HG03103 (cell line): ENCODE data around the gene FAM124B.

ENCODE experiments used
- ATAC-seq: cut with Tn5 transposase; IDR thresholded peaks from one replicate; pipeline ENCODE4 v1.9.1; 2021; ENCODE audit warnings: low read depth; ENCODE audit not compliant: unreplicated experiment

FAM124B gene, protein sequence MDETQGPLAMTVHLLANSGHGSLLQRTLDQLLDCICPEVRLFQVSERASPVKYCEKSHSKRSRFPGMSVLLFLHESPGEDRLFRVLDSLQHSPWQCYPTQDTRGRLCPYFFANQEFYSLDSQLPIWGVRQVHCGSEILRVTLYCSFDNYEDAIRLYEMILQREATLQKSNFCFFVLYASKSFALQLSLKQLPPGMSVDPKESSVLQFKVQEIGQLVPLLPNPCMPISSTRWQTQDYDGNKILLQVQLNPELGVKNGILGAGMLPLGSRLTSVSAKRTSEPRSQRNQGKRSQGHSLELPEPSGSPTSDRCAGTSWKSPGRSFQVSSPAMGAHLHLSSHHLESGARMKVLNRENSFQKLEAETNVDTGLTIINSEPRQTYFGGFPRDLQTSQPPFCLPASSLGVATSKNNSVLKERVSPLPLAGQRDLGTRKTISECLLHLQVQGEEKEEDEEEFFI

GRCh38 chr2:224401641-224402342 is at the start of gene FAM124B:
TSS of gene FAM124B (minus strand) at chr2:224402107. CDS start at chr2:224401768, 339 bp downstream.
- ATAC-seq, result peak; percentile 41

- no peak for ATAC-seq
Measured at GRCh38 chr2:224449212-224450147, 47.6 kb upstream of the FAM124B start.

GRCh38 chr2:224448236-224448635 is 46.3 kb upstream of the FAM124B start:
- ATAC-seq, result no peak

- no peak for ATAC-seq
Measured at GRCh38 chr2:224444783-224445182, 42.9 kb upstream of the FAM124B start.

DNA sequence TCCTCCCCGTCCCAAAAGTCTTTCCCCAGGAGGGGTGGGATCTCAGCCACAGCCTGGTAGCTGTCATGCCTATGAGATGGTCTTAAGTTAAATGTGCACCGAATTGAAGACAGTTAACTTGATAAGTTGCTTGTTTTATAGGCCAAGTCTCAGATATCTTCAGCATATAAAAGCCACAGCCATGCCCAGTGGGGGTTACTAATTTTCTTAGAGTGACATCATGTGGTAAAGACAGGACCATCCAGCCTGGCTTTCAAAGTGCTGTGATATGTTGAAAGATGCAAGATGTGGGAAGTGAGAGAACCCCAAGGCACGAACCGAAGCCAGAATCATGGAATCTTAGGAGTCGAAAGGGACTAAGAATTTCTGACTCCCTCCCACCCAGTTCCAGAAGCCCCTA is 42.1 kb upstream of the FAM124B start:
- no peak for ATAC-seq

- ATAC-seq, result no peak
Measured at GRCh38 chr2:224442071-224442967, 40.4 kb upstream of the FAM124B start.

- ATAC-seq, result no peak
Measured at GRCh38 chr2:224440988-224441387, 39.1 kb upstream of the FAM124B start.

- ATAC-seq, result no peak
Measured at GRCh38 chr2:224438726-224439125, 36.8 kb upstream of the FAM124B start.

- no peak for ATAC-seq
Measured at GRCh38 chr2:224436634-224437033, 34.7 kb upstream of the FAM124B start.

- no peak for ATAC-seq
Measured at GRCh38 chr2:224434618-224435017, 32.7 kb upstream of the FAM124B start.

DNA sequence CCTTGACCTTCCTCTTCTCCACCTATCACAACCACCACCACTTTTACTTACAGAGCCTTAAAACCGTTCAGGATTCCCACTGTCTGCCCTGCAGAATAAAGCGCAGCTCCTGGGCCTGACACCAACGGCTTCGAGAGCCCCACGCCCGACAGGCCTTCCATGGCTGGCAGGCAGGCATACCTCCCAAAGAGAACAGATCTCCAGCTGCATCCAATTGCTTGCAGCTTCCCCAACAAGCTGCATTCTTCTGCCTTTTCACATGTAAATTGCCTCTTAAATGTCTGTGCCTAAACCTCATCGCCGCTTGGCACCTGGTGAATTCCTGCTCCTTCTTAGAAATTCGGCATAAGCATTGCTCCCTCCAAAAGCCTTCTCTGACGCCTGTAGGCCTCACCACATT is 31.5 kb upstream of the FAM124B start:
- no peak for ATAC-seq

GRCh38 chr2:224432003-224432579 is 30.2 kb upstream of the FAM124B start:
- ATAC-seq, result no peak

- no peak for ATAC-seq
Measured at GRCh38 chr2:224429441-224429810, 27.5 kb upstream of the FAM124B start.

DNA sequence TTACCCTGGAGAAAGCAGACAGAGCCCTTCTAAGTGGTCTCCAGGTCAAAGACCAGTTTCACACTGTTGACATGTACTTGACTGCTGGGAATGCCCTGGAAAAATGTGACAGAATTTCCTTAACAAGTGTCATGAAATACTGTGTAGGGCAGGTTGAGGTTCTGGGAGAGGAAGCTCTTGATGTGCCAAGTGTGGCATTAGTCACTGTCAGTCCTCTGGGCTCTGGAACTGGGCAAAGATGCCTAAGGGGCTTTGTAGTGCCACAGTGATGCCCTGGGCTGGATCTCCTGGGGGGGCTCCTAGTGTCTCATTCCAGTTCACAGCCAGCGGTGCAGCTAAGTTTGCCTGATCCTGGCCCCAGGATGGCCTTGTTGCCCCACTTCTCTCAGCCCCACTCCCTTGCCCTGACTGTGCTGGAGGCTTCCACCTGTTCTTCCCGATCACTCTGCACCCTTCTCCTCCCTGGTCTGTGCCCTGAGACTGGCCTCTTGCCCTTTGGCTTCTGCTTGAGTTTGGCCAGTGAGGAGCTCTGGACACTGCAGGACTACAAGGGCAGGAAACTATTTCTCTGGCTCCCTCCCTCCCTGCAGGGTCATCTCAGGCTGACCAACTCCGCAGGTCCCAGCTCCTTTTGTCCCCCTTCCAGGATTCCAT is 27.0 kb upstream of the FAM124B start:
- ATAC-seq, result no peak

GRCh38 chr2:224427471-224427870 is 25.6 kb upstream of the FAM124B start:
- ATAC-seq, result no peak

- no peak for ATAC-seq
Measured at GRCh38 chr2:224426656-224427055, 24.7 kb upstream of the FAM124B start.

- ATAC-seq, result no peak
Measured at GRCh38 chr2:224421065-224421464, 19.2 kb upstream of the FAM124B start.

DNA sequence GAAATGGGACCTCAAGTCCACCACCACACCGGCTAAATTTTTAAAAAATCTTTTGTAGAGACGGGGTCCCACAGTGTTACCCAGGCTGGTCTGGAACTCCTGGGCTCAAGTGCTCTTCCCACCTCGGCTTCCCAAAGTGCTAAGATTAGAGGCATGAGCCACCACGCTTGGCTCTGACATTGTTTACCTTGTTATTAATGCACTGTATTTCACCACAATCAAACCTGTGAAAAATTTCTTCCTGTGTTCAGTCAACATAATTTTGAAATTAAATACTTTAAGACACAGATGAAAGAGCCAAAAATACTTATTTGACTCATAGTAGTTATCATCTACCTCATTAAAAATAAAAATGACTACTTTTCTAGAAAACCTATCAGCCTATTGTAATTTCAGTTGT is 16.0 kb upstream of the FAM124B start:
- no peak for ATAC-seq

- no peak for ATAC-seq
Measured at GRCh38 chr2:224417361-224417729, 15.4 kb upstream of the FAM124B start.
